ENCODE data around the gene SPATA3.

- TF ChIP-seq EGR1 (IDR thresholded peaks at IDR 0.05; ENCODE audit: low read depth in 2 of 2), result no peak
- TF ChIP-seq TAF1 (conservative IDR thresholded peaks at IDR 0.05), result no peak
- TF ChIP-seq ATF3 (IDR thresholded peaks at IDR 0.05), result no peak
These were observed 16.5 kb downstream of the SPATA3 start for GRCh38 chr2:231012463-231012862.

Measured in liver (tissue), 2 donors.